Spleen (tissue), 7 donors: ENCODE results near the gene SMIM43.

Experiments
- CTCF ChIP-seq, 11 experiments: fragments of 200-600 bp in 7 of 11; fragments of 450-650 bp in 4 of 11; sonication (generic) in 4 of 11; IDR thresholded peaks in 8 of 11; conservative IDR thresholded peaks in 3 of 11; 1 replicate in 7 of 11; 2 replicates in 4 of 11; pipeline versions ENCODE4 v1.4.0 to v1.8.0; 2016 to 2021; ENCODE audit warnings: antibody characterized with exemption in 11 of 11, inconsistent platforms in 4 of 11, mild to moderate bottlenecking in 1 of 11
- POLR2A ChIP-seq, 3 donors: fragments of 450-650 bp; IDR thresholded peaks; one replicate each; pipeline ENCODE4 v1.5.1; 2017; ENCODE audit warnings: antibody characterized with exemption in 3 of 3, mild to moderate bottlenecking in 1 of 3
- POLR2AphosphoS5 ChIP-seq, 3 donors: sonication (generic); formaldehyde crosslinking; IDR thresholded peaks; one replicate each; pipeline ENCODE4 v1.5.1; 2017; ENCODE audit warnings: antibody characterized with exemption in 3 of 3
- donor health status: DM: no; HTN: no; CAD: no; lungs with moderate emphysema.
- donor health status: DM: no; HTN: no; CAD: no.
- donor health status: DM: no; HTN: no; CAD: no.

- TF ChIP-seq CTCF (IDR thresholded peaks at IDR 0.05 in 8 of 11, conservative IDR thresholded peaks at IDR 0.05 in 3 of 11) (no peak), POLR2A (IDR thresholded peaks at IDR 0.05) (no peak), POLR2AphosphoS5 (IDR thresholded peaks at IDR 0.05) (peak in 1 of 3 donors; percentile 59)
These were observed 26.0 kb downstream of the SMIM43 start for GRCh38 chr4:121738780-121739535.
